DOHH2 (cell line): ENCODE results near the gene P4HB.

ENCODE experiments used
- EZH2phosphoT487 ChIP-seq: fragments of 200-600 bp; sonication (generic); IDR thresholded peaks from 2 replicates; pipeline ENCODE4 v1.6.1; 2017; ENCODE audit warnings: borderline replicate concordance, mild to moderate bottlenecking, antibody characterized with exemption, low read length, moderate library complexity, mixed read lengths
- TF ChIP-seq, protein P1 (sequence below): fragments of 200-600 bp; sonication (generic); IDR thresholded peaks from one replicate; pipeline ENCODE4 v1.5.1; 2014; ENCODE audit warnings: antibody characterized with exemption, mild to moderate bottlenecking, low read depth, low read length; ENCODE audit not compliant: poor library complexity, severe bottlenecking

DNA sequence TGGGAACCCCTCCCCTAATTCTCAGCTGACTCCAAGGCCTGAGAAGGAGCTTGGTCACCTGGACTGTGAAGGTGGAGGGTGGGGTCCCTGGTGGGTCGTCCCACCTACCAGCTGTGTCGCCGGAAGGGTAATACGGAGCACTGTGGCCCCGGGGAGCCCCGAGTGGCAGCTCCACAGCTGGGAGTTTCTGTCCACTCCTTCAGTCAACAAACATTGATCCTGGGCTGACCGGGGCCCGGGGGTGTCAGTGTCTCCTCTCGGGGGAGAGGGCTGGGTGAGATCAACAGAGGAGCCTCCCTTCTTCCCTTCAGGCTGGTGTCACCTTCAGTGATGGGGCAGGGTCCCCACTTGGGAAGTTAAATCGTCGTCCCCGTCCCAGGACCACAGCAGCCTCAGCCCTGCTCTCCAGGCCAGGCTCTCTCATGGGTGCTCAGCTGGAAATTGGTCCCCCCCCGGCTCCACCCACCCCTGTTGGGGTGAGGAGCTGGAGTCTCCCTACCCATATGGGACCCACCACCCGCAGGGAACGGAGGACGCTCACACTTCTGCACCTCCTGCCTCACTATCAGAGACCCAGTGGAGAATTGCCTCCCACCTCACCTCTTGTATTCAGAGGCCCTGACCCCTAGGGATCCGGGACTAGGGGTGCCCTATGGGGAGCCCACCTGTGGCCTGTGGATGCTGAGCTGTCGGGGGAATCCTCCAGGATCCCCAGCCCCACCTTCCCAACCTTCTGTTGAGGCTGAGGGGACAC is 54.5 kb downstream of the P4HB start:
- TF ChIP-seq, protein P1, sequence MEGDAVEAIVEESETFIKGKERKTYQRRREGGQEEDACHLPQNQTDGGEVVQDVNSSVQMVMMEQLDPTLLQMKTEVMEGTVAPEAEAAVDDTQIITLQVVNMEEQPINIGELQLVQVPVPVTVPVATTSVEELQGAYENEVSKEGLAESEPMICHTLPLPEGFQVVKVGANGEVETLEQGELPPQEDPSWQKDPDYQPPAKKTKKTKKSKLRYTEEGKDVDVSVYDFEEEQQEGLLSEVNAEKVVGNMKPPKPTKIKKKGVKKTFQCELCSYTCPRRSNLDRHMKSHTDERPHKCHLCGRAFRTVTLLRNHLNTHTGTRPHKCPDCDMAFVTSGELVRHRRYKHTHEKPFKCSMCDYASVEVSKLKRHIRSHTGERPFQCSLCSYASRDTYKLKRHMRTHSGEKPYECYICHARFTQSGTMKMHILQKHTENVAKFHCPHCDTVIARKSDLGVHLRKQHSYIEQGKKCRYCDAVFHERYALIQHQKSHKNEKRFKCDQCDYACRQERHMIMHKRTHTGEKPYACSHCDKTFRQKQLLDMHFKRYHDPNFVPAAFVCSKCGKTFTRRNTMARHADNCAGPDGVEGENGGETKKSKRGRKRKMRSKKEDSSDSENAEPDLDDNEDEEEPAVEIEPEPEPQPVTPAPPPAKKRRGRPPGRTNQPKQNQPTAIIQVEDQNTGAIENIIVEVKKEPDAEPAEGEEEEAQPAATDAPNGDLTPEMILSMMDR = no peak
- TF ChIP-seq EZH2phosphoT487 = no peak
